HUES6 (cell line): ENCODE results near the gene ADAM12.
"Not testable (repeated sequence)": the region's sequence is repeated elsewhere in the genome, so short reads cannot be mapped to it uniquely, and the experiment has no call there.

Experiments
- H3K27ac ChIP-seq: 2 replicates; pipeline ENCODE4 v1.7.0; 2013; ENCODE audit warnings: low read depth, mild to moderate bottlenecking, low read length, inconsistent platforms
- H3K27me3 ChIP-seq: 2 replicates; pipeline ENCODE4 v1.6.1; 2013; ENCODE audit warnings: low read length; ENCODE audit not compliant: control insufficient read depth, insufficient read depth
- H3K36me3 ChIP-seq: 2 replicates; pipeline ENCODE4 v1.6.1; 2013; ENCODE audit warnings: low read length; ENCODE audit not compliant: control insufficient read depth, insufficient read depth
- H3K4me1 ChIP-seq: 2 replicates; pipeline ENCODE4 v1.6.1; 2013; ENCODE audit warnings: low read length; ENCODE audit not compliant: control insufficient read depth, insufficient read depth
- H3K4me3 ChIP-seq: 2 replicates; pipeline ENCODE4 v1.5.1; 2013; ENCODE audit warnings: low read depth, low read length
- H3K9ac ChIP-seq: one replicate; pipeline ENCODE4 v1.6.1; 2013; ENCODE audit warnings: mild to moderate bottlenecking, low read length
- H3K9me3 ChIP-seq: 2 replicates; pipeline ENCODE4 v1.6.1; 2013; ENCODE audit warnings: low read depth, low read length; ENCODE audit not compliant: control insufficient read depth, insufficient read depth

ADAM12 gene

DNA sequence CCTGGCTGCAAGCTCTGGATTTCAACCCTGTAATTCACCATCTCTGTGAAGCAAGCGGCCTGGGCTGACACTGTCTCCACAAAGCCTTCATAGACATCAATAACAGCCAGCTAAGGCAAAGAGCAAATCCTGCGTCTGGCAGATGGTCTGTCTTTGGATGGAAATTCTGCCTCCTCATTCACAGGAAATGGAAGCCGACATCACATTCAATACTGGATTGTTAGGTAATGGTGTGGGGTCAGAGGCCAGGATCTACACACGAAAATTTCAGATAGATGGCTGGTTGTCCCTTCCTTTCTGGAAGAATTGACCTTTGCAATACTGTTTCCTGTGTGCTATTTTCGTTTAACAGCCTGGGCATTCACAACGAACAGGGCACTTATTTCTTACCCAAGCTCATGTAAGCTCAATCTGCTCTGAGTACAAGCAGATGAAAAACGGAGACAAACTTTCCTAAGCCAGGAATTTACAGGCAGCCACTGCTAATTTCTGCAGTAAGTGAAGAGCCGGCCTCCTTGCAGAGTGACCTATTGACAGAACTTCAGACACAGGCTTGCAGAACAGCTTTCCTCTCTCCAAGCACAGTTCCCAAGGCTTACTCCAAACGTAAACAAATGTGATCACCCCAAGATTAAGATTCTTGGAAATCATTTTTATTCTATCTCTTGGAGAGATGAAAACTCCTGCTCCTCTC, 3.1 kb upstream of the ADAM12 start:
- Histone ChIP-seq H3K36me3 (no peaks in the 10 kb centered on the region), H3K4me3 (no peak overlapping the region), H3K27me3 (peaks cover 43% of the 10 kb centered on the region), H3K9ac (no peak overlapping the region), H3K4me1 (peaks cover 6% of the 10 kb centered on the region; the same call in 1 of the 2 replicates), H3K27ac (no peak overlapping the region), H3K9me3 (0 out of 2 replicates have a peak, but pooled peaks cover 6% of the 10 kb centered on the region)

DNA sequence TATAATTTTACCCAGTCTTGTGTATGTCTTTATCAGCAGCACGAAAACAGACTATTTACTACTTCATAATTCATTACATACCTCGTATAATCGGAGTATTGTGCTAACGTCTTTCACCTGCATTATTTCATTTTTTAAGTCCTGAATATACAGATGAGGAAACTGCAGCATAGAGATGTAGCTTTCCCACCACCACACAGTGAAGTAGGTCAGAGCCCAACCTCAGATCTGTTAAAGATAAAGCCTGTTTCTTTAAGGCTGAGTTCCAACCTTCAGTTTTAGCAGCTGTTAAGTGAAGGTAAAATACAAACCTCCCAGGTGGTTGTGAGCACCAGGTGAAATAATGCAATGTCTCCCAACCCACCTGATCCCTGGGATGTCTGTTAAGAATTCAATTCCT, 2.0 kb upstream of the ADAM12 start:
- Histone ChIP-seq H3K4me1 (peaks cover 6% of the 10 kb centered on the region; the same call in 1 of the 2 replicates), H3K27ac (no peak overlapping the region), H3K4me3 (no peak overlapping the region), H3K27me3 (peaks cover 48% of the 10 kb centered on the region), H3K9ac (no peak overlapping the region), H3K9me3 (0 out of 2 replicates have a peak, but pooled peaks cover 6% of the 10 kb centered on the region), H3K36me3 (no peaks in the 10 kb centered on the region)

DNA sequence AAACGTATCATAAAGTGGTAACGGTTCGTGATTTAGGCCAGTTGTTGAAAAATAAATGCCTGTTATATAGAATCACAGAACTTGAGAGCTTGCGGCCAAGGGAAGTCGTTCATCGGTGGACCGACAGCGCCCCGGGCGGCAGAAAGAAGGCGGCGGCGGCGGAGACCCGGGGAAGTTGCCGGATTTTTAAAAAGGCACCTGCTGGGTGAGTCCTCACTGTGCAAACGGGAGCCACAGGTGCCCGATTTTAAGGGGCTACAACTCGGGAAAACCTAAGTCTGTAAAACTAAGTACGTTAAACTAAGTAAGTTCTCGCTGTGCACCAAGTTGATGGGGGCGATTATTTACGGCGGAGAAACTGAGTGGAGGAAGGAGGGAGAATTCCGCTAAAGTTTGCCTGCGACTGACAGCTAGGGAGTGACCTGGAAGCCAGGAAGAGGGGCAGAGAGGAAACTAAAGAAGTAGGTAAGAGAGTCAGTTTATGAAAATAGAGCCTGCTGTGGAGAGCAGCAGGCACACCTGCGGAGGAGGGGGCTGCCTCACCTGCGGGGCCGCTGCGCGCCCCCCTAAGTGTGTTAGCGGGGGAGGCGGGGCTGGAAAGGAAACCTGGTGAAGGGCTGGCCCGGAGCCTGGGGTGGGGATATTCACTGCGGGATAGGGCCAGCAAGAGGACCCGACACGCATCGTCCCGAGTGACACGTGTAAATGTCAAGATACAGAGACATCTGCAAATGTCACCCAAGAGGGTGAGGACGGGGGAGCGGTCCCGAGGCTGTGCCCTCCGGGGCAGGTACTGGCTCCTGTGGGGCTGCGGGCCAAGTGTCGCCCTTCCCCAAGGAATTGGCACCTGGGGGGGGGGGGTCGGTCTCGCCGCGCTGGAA, 996 bp downstream of the ADAM12 start:
- H3K9ac ChIP-seq: no peak overlapping the region
- H3K27me3 ChIP-seq: peaks cover 48% of the 10 kb centered on the region
- peak overlapping the region; percentile 77 for H3K4me3 ChIP-seq

DNA sequence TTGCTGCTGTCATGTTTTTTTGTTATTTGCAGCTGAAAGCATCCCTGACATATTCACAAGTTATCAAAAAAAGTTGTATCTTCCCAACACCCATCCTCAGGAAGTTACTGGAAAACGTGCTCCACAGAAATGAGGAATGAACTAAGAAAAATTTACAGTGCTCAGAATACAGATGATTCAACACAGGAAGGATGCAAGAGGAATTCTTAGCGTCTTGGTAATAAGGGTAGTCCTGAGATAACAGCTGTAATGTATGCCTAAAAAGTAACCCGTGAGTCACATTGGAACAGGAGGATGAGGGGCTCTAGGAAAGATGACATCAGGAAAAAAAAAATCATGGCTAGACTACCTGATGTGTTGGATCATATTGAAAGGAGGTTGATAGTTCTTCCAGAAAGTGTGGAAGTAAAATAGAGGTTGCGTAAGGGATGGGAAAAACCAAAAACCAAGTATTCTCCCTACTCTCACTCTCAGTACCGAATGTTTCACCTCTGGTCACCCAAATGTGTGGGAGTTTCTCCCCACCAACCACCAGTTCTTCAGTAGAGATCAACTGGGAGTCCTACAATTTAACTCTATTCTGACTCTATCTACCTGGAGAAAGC, 3.9 kb downstream of the ADAM12 start:
- no peak overlapping the region for H3K4me3 ChIP-seq
- no peak overlapping the region for H3K9ac ChIP-seq
- H3K27ac ChIP-seq: no peak overlapping the region
- no peaks in the 10 kb centered on the region for H3K36me3 ChIP-seq
- no peaks in the 10 kb centered on the region for H3K9me3 ChIP-seq
- H3K4me1 ChIP-seq: peaks cover 6% of the 10 kb centered on the region; the same call in 1 of the 2 replicates
- peaks cover 35% of the 10 kb centered on the region for H3K27me3 ChIP-seq

More for the DNA sequence above, 996 bp downstream of the ADAM12 start:
- Histone ChIP-seq H3K27ac (no peak overlapping the region), H3K9me3 (no peaks in the 10 kb centered on the region), H3K36me3 (no peaks in the 10 kb centered on the region), H3K4me1 (peaks cover 6% of the 10 kb centered on the region; the same call in 1 of the 2 replicates)

DNA sequence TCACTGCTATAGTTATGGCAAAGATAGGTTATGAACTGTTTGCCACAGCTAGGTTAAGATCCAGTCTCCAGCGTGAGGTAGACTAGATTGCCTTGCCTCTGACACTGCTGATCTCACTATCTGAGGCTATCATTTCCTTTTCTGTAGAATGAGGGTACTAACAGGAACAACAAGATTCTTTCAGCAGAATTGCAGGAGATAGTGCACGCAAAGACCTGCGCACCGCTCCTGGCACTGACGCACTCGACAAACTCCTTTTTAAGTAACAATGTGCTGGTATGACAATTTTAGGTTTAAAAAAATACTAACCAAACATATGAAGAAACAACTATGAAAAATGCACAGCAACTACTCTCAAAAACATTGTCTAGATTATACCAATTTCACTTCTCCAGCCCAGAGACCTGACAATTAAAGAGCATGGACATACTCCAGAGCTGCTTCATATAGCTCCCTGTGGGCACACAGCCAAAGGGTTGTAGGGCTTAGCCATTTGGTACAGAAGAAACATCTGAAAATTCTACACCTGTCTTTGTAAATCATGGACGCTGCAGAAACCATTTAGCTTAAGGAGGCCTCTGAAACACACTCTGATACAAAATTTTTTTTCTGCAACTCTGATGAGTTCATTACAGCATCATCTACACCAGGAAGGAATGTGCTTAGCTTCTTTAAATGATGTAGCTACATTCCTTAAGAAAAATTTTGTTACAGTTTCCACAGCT, 7.8 kb downstream of the ADAM12 start:
- peaks cover 8% of the 10 kb centered on the region; the same call in 1 of the 2 replicates for H3K9me3 ChIP-seq
- no peak overlapping the region for H3K4me3 ChIP-seq
- H3K9ac ChIP-seq: no peak overlapping the region

DNA sequence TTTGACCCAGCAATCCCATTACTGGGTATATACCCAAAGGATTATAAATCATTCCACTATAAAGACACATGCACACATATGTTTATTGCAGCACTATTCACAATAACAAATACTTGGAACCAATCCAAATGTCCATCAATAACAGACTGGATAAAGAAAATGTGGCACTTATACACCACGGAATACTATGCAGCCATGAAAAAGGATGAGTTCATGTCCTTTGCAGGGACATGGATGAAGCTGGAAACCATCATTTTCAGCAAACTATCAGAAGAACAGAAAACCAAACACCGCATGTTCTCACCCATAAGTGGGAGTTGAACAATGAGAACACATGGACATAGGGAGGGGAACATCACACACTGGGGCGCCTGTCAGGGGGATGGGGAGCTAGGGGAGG, 9.1 kb downstream of the ADAM12 start:
- H3K9ac ChIP-seq, H3K4me3 ChIP-seq, H3K27ac ChIP-seq, H3K27me3 ChIP-seq, H3K4me1 ChIP-seq, H3K36me3 ChIP-seq: not testable (repeated sequence)
- H3K9me3 ChIP-seq: peaks cover 11% of the 10 kb centered on the region; the same call in 1 of the 2 replicates

More for the DNA sequence above, 7.8 kb downstream of the ADAM12 start:
- Histone ChIP-seq H3K4me1 (no peaks in the 10 kb centered on the region), H3K27ac (no peak overlapping the region), H3K36me3 (no peaks in the 10 kb centered on the region), H3K27me3 (no peaks in the 10 kb centered on the region)

DNA sequence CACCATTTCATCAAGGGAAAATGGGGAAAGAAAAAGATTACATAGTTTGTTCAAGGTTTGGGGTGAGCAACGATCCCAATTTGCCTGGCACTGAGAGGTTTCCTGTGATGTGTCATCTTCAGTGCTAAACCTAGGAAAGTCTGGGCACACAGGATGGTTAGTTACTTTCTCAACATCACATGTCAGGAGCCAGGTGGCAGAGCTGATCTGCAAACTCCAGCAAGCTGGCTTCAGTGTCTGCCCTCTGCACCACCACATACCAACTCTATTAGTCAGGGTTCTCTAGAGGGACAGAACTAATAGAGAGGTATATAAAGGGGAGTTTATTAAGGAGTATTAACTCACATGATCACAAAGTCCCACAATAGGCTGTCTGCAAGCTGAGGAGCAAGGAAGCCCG, 11.3 kb downstream of the ADAM12 start:
- Histone ChIP-seq H3K4me3 (no peak overlapping the region), H3K9ac (no peak overlapping the region), H3K36me3 (no peaks in the 10 kb centered on the region), H3K4me1 (no peaks in the 10 kb centered on the region; the same call in 1 of the 2 replicates), H3K27me3 (no peaks in the 10 kb centered on the region), H3K9me3 (peaks cover 11% of the 10 kb centered on the region; the same call in 1 of the 2 replicates), H3K27ac (no peak overlapping the region)

DNA sequence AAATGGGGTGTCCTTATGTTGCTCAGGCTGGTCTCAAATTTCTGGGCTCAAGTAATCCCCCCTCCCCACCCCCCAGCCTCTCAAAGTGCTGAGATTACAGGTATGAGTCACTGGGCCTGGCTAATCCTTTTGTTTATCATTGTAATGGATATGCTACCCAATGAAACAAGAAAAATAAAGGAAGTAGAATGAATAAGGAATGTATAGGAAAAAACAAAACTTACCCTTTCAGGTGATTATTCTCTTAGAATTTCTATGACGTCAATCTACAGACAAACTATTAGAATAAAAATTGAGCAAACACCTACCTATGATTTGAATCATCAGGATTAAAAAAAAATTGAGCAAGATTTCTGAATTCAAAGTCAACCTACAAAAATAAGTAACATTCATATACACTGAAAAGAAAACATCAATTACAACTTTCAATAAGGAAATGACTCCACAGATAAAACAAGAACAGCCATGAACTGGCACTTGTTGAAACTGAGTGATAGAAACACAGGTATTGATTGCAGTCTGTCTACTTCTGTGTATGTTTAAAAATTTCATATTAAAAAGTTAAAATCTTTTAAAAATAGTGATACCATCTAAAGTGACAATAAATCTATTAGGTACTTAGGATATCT, 12.2 kb downstream of the ADAM12 start:
- Histone ChIP-seq H3K4me3 (no peak overlapping the region), H3K36me3 (no peaks in the 10 kb centered on the region), H3K27me3 (no peaks in the 10 kb centered on the region), H3K27ac (no peak overlapping the region), H3K9me3 (peaks cover 11% of the 10 kb centered on the region; the same call in 1 of the 2 replicates), H3K9ac (no peak overlapping the region), H3K4me1 (no peaks in the 10 kb centered on the region; the same call in 1 of the 2 replicates)

DNA sequence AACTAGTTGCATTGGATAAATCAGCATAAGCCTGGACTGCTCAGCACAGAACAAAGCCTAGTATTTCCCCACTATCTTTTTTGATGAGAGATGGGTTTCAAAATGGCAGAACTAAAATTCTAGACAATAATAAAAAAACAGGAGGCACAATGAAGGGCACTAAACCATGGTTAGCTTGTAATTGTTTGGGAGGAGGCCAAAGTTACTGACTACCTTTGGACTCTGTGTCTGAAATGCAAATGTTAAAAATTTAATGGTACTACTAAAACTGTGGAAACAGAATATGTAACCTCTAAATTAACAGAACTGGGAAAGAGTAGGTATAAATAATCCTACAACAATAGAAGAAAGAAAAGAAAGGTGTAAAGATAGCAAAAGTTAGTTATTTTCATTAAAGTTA, 13.0 kb downstream of the ADAM12 start:
- H3K9ac ChIP-seq: no peak overlapping the region
- no peak overlapping the region for H3K27ac ChIP-seq
- H3K9me3 ChIP-seq: peaks cover 11% of the 10 kb centered on the region; the same call in 1 of the 2 replicates
- H3K27me3 ChIP-seq: no peaks in the 10 kb centered on the region
- H3K4me1 ChIP-seq: no peaks in the 10 kb centered on the region; the same call in 1 of the 2 replicates
- H3K4me3 ChIP-seq: no peak overlapping the region
- H3K36me3 ChIP-seq: no peaks in the 10 kb centered on the region

DNA sequence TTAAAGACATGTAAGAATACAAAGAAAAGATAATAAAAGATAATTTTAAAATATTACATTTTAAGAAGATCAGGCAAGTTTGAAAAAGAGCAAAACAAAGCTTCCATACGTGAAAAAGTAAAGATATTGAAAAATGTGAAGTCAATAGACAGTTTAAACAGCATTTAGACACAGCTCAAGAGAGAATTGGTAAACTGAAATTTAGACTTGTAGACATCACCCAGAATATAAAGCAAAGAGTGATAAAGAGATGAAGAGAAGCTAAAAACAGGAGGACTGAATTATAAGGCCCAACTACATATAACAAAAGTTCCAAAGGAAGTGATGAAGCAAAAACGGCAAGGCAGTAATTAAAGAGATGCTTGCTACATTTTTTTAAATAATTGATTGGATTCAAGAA, 13.8 kb downstream of the ADAM12 start:
- Histone ChIP-seq H3K4me1 (no peaks in the 10 kb centered on the region; the same call in 1 of the 2 replicates), H3K27me3 (no peaks in the 10 kb centered on the region), H3K27ac (no peak overlapping the region), H3K36me3 (no peaks in the 10 kb centered on the region), H3K9me3 (peaks cover 11% of the 10 kb centered on the region; the same call in 1 of the 2 replicates), H3K9ac (no peak overlapping the region), H3K4me3 (no peak overlapping the region)
